ENCODE results near the gene CARD9. TPM values are rescaled to one million over a fixed set of nuclear protein-coding genes. Genes with fewer than 3 reads are reported as not detected.

The CARD9 gene
- total RNA-seq, 1 donor from 2014 or later: not detected

GRCh38 chr9:136336156-136336870 lies 37.2 kb downstream of the CARD9 start:
- Histone ChIP-seq H3K36me3 (no peaks in the 10 kb centered on the region), H3F3A (ENCODE audit: low read depth) (peaks cover 14% of the 10 kb centered on the region), H3K4me1 (no peaks in the 10 kb centered on the region), H3K9me3 (ENCODE audit: low read depth) (no peaks in the 10 kb centered on the region), H2AFZ (replicated peaks) (no peak overlapping the region), H4K20me1 (ENCODE audit: low read depth) (peaks cover 43% of the 10 kb centered on the region), H3K27ac (no peak overlapping the region), H3K9ac (no peak overlapping the region), H3K4me3 (no peak overlapping the region), H3K27me3 (no peaks in the 10 kb centered on the region), H3K79me2 (ENCODE audit: low read depth) (no peaks in the 10 kb centered on the region), H3K4me2 (no peak overlapping the region)
- H3K4me1 Mint-ChIP-seq: peaks cover 9% of the 10 kb centered on the region
- no peak for TF ChIP-seq EZH2phosphoT487 (IDR thresholded peaks at IDR 0.05)
- TF ChIP-seq CTCF (IDR thresholded peaks at IDR 0.05): no peak
- TF ChIP-seq EZH2 (IDR thresholded peaks at IDR 0.05): no peak
- no peak overlapping the region for H3K27ac Mint-ChIP-seq
- no peak overlapping the region for H3K4me3 Mint-ChIP-seq
- no peaks in the 10 kb centered on the region for H3K9me3 Mint-ChIP-seq
- peaks cover 4% of the 10 kb centered on the region for H3K27me3 Mint-ChIP-seq (ENCODE audit: insufficient read depth, low read depth)
- DNase-seq (ENCODE audit: low spot score): no peak
- H3K36me3 Mint-ChIP-seq: no peaks in the 10 kb centered on the region

GRCh38 chr9:136335296-136336155 lies 37.9 kb downstream of the CARD9 start:
- no peak for DNase-seq (ENCODE audit: low spot score)
- no peaks in the 10 kb centered on the region for H3K36me3 Mint-ChIP-seq
- H3K27ac Mint-ChIP-seq: no peak overlapping the region
- no peak overlapping the region for H3K4me3 ChIP-seq
- peaks cover 51% of the 10 kb centered on the region for H4K20me1 ChIP-seq (ENCODE audit: low read depth)
- peaks cover 12% of the 10 kb centered on the region for H3F3A ChIP-seq (ENCODE audit: low read depth)
- peaks cover 9% of the 10 kb centered on the region for H3K4me1 Mint-ChIP-seq
- H3K9me3 ChIP-seq (ENCODE audit: low read depth): no peaks in the 10 kb centered on the region
- no peaks in the 10 kb centered on the region for H3K27me3 ChIP-seq
- H3K27ac ChIP-seq: no peak overlapping the region
- TF ChIP-seq CTCF (IDR thresholded peaks at IDR 0.05) (no peak), EZH2phosphoT487 (IDR thresholded peaks at IDR 0.05) (no peak), EZH2 (IDR thresholded peaks at IDR 0.05) (no peak)
- H3K4me1 ChIP-seq: no peaks in the 10 kb centered on the region
- H2AFZ ChIP-seq (replicated peaks): no peak overlapping the region
- H3K36me3 ChIP-seq: no peaks in the 10 kb centered on the region
- H3K9me3 Mint-ChIP-seq: no peaks in the 10 kb centered on the region
- no peak overlapping the region for H3K4me3 Mint-ChIP-seq
- H3K79me2 ChIP-seq (ENCODE audit: low read depth): peaks cover 5% of the 10 kb centered on the region
- H3K9ac ChIP-seq: no peak overlapping the region
- peaks cover 4% of the 10 kb centered on the region for H3K27me3 Mint-ChIP-seq (ENCODE audit: insufficient read depth, low read depth)
- H3K4me2 ChIP-seq: no peak overlapping the region

- H3K4me2 ChIP-seq: no peak overlapping the region
- Mint-ChIP-seq H3K27ac (no peak overlapping the region), H3K9me3 (no peaks in the 10 kb centered on the region), H3K36me3 (no peaks in the 10 kb centered on the region), H3K27me3 (ENCODE audit: insufficient read depth, low read depth) (peaks cover 4% of the 10 kb centered on the region), H3K4me1 (peaks cover 9% of the 10 kb centered on the region), H3K4me3 (no peak overlapping the region)
- H3K36me3 ChIP-seq: no peaks in the 10 kb centered on the region
- peaks cover 54% of the 10 kb centered on the region for H4K20me1 ChIP-seq (ENCODE audit: low read depth)
- peaks cover 11% of the 10 kb centered on the region for H3F3A ChIP-seq (ENCODE audit: low read depth)
- no peaks in the 10 kb centered on the region for H3K27me3 ChIP-seq
- no peak overlapping the region for H3K27ac ChIP-seq
- TF ChIP-seq EZH2phosphoT487 (IDR thresholded peaks at IDR 0.05) (no peak), EZH2 (IDR thresholded peaks at IDR 0.05) (no peak), CTCF (IDR thresholded peaks at IDR 0.05) (no peak)
- no peak overlapping the region for H2AFZ ChIP-seq (replicated peaks)
- H3K79me2 ChIP-seq (ENCODE audit: low read depth): peaks cover 15% of the 10 kb centered on the region
- no peak for DNase-seq (ENCODE audit: low spot score)
- H3K9me3 ChIP-seq (ENCODE audit: low read depth): no peaks in the 10 kb centered on the region
- no peak overlapping the region for H3K4me3 ChIP-seq
- no peak overlapping the region for H3K9ac ChIP-seq
- H3K4me1 ChIP-seq: no peaks in the 10 kb centered on the region
Observed at GRCh38 chr9:136334541-136334940, 38.9 kb downstream of the CARD9 start.

All from neural progenitor cell (in vitro differentiated cells).